ENCODE measurements around the gene MRPS22. TPM values are rescaled to one million over a fixed set of nuclear protein-coding genes. Genes with fewer than 3 reads are reported as not detected.

MRPS22 gene
- total and polyA plus RNA-seq, 2 of the 8 experiments (the other 6 are each of a cell fraction or from before 2014, with no cell fraction given), result 28.3 to 45.8 TPM

DNA sequence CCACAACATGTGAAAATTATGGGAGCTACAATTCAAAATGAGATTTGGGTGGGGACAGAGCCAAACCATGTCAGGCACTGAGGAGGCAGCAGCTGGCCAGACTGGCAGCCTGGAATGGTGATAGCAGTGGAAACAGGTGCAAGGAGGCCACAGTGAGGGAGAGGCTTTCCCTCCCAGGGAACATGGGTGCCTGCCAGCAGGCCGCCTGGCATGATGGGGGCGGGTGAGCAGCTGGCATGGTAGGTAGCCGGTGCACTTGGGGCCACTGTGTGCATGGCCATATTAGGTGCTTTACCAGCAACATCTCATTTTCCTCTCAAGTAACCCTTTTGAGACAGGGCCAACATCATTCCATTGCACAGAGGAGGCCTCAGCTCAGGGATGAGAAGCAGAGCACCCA lies 18.3 kb upstream of the MRPS22 start:
- H2BK15ac ChIP-seq (ENCODE audit: low read length), result no peak overlapping the region
- ChIA-PET CTCF (ENCODE audit: partially characterized antibody) (interaction anchor here (0.7 to 2.5 kb wide), 4 partner anchors 10 to 387 kb away, joined by 3 to 11 read pairs (median 8); no protein-coding TSS in a partner anchor), POLR2A (ENCODE audit: partially characterized antibody) (interaction anchor here (0.5 kb wide), 1 partner anchor 376 kb away, joined by 3 read pairs; no protein-coding TSS in a partner anchor)
- no peak overlapping the region for H2BK12ac ChIP-seq (ENCODE audit: low read depth, low read length)
- 86% methylated on average over 3 of the region's 3 CpGs; no CpG with 5 or more reads in 1 of the 2 experiments for WGBS, 2 experiments (ENCODE audit: extremely low coverage in 1 of 2, insufficient coverage in 1 of 2, insufficient read length in 1 of 2, insufficient replicate concordance in 2 of 2, low coverage in 1 of 2, low lambda C conversion rate in 2 of 2, missing lambda C conversion rate in 1 of 2)
- H3K23ac ChIP-seq (ENCODE audit: insufficient read length), result no peak overlapping the region
- no peak overlapping the region for H3K14ac ChIP-seq (ENCODE audit: insufficient read length)
- H3K79me1 ChIP-seq (ENCODE audit: low read depth, low read length), result no peaks in the 10 kb centered on the region
- peaks cover 0 to 2% (median 0%) of the 10 kb centered on the region in 4 experiments; a peak in 2 of 7 replicates for H3K27me3 ChIP-seq (replicated peaks in 1 of 4; ENCODE audit: control insufficient read depth in 3 of 4, extremely low read depth in 1 of 4, insufficient read depth in 3 of 4, low read length in 3 of 4)
- H4K20me1 ChIP-seq (replicated peaks in 1 of 2; ENCODE audit: control insufficient read depth in 1 of 2, insufficient read depth in 2 of 2, low read length in 2 of 2), result no peaks in the 10 kb centered on the region
- no peak overlapping the region for H4K5ac ChIP-seq (ENCODE audit: insufficient read length, low read depth, low read length)
- no peaks in the 10 kb centered on the region for H3K36me3 ChIP-seq (ENCODE audit: control insufficient read depth in 2 of 4, insufficient read depth in 4 of 4, low read length in 3 of 4)
- no peaks in the 10 kb centered on the region for H3K4me1 ChIP-seq (replicated peaks in 1 of 4; ENCODE audit: control insufficient read depth in 3 of 4, insufficient read depth in 4 of 4, low read length in 3 of 4)
- no peaks in the 10 kb centered on the region for H3K79me2 ChIP-seq (ENCODE audit: control insufficient read depth in 1 of 2, insufficient read depth in 2 of 2, low read length in 2 of 2)
- no peak overlapping the region for H2AFZ ChIP-seq (ENCODE audit: low read length)
- H2BK120ac ChIP-seq (replicated peaks; ENCODE audit: low read depth, low read length), result no peak overlapping the region
- H4K91ac ChIP-seq (replicated peaks; ENCODE audit: insufficient read length, low read length), result no peak overlapping the region
- no peak overlapping the region for H2AK5ac ChIP-seq (ENCODE audit: low read depth, low read length)
- no peak overlapping the region for H3K4me3 ChIP-seq (ENCODE audit: extremely low read depth in 1 of 4, insufficient read depth in 2 of 4, low read depth in 3 of 4, low read length in 4 of 4)
- peak overlapping the region; percentile 12; the same call in 1 of the 2 replicates for H4K8ac ChIP-seq (ENCODE audit: extremely low read depth, insufficient read depth, low read length)
- no peaks in the 10 kb centered on the region for H3K9me3 ChIP-seq (ENCODE audit: insufficient read depth in 2 of 2, low read depth in 1 of 2, low read length in 1 of 2)
- no peak overlapping the region for H3K18ac ChIP-seq (ENCODE audit: extremely low read depth, low read length)
- H3K23me2 ChIP-seq (ENCODE audit: low read depth, low read length), result no peaks in the 10 kb centered on the region
- H3K4ac ChIP-seq (replicated peaks; ENCODE audit: insufficient read length, low read depth, low read length), result no peak overlapping the region
- H2BK5ac ChIP-seq (ENCODE audit: low read depth, low read length), result no peak overlapping the region
- H3K9ac ChIP-seq (replicated peaks in 1 of 4; ENCODE audit: extremely low read depth in 1 of 4, low read depth in 3 of 4, low read length in 3 of 4), result no peak overlapping the region
- no peak for DNase-seq (ENCODE audit: low read depth in 1 of 2, low spot score in 2 of 2)
- no peak overlapping the region for H3K56ac ChIP-seq (replicated peaks; ENCODE audit: insufficient read length, low read depth, low read length)
- FAIRE-seq, result no peak
- no peak overlapping the region for H2BK20ac ChIP-seq (ENCODE audit: low read length)
- H3K27ac ChIP-seq (ENCODE audit: low read depth, low read length), result no peak overlapping the region
- no peak overlapping the region for H3K4me2 ChIP-seq (ENCODE audit: insufficient read depth in 1 of 2, low read depth in 2 of 2, low read length in 2 of 2)
- TF ChIP-seq NRF1 (IDR thresholded peaks at IDR 0.05; ENCODE audit: low read depth, low read length), result no peak
- TF ChIP-seq KDM4A (IDR thresholded peaks at IDR 0.05; ENCODE audit: low read depth, low read length, severe bottlenecking), result no peak
- no peak for TF ChIP-seq EZH2 (IDR thresholded peaks at IDR 0.05; ENCODE audit: low read depth, low read length, severe bottlenecking)
- no peak for TF ChIP-seq SP2 (IDR thresholded peaks at IDR 0.05; ENCODE audit: low read length)

All from H1 (cell line).